ENCODE measurements around the gene COMMD3. TPM values are rescaled to one million over a fixed set of nuclear protein-coding genes. Genes with fewer than 3 reads are reported as not detected.
A peak's percentile ranks its signal among the peaks of the same experiment; 100 is the strongest.

The COMMD3 gene
- total RNA-seq, 1 experiment from 2014 or later, result 2.6 TPM

DNA sequence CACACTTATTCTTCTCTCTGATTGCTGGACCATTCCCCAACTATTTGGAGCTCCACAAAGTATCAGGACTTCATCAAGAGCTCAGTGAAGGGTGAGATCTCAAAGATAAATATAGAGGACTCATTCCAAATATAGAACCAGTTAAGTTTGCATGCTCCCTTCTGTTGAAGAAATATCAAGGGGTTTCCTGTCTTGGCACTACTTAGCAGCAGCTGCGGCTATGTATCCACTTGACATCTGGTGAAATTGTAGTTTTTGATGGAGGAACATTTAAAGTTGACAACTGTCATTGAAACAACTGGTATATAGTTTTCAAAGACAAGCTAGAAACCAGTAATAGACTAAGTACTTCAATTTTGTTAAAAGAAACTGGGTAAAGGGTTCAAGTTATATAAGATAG, 28.1 kb downstream of the COMMD3 start (continued):
- TF ChIP-seq, protein P1, sequence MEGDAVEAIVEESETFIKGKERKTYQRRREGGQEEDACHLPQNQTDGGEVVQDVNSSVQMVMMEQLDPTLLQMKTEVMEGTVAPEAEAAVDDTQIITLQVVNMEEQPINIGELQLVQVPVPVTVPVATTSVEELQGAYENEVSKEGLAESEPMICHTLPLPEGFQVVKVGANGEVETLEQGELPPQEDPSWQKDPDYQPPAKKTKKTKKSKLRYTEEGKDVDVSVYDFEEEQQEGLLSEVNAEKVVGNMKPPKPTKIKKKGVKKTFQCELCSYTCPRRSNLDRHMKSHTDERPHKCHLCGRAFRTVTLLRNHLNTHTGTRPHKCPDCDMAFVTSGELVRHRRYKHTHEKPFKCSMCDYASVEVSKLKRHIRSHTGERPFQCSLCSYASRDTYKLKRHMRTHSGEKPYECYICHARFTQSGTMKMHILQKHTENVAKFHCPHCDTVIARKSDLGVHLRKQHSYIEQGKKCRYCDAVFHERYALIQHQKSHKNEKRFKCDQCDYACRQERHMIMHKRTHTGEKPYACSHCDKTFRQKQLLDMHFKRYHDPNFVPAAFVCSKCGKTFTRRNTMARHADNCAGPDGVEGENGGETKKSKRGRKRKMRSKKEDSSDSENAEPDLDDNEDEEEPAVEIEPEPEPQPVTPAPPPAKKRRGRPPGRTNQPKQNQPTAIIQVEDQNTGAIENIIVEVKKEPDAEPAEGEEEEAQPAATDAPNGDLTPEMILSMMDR (IDR thresholded peaks at IDR 0.05), result no peak
- TF ChIP-seq FOXJ3 (CRISPR knock-in tag; IDR thresholded peaks at IDR 0.05; ENCODE audit: borderline replicate concordance), result no peak
- TF ChIP-seq, protein P2, sequence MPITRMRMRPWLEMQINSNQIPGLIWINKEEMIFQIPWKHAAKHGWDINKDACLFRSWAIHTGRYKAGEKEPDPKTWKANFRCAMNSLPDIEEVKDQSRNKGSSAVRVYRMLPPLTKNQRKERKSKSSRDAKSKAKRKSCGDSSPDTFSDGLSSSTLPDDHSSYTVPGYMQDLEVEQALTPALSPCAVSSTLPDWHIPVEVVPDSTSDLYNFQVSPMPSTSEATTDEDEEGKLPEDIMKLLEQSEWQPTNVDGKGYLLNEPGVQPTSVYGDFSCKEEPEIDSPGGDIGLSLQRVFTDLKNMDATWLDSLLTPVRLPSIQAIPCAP (CRISPR knock-in tag; IDR thresholded peaks at IDR 0.05), result no peak
- TF ChIP-seq NFATC4 (CRISPR knock-in tag; IDR thresholded peaks at IDR 0.05), result no peak
- TF ChIP-seq ESRRA (CRISPR knock-in tag; IDR thresholded peaks at IDR 0.05; ENCODE audit: borderline replicate concordance), result no peak
- TF ChIP-seq NFE2L1 (CRISPR knock-in tag; IDR thresholded peaks at IDR 0.05), result no peak

DNA sequence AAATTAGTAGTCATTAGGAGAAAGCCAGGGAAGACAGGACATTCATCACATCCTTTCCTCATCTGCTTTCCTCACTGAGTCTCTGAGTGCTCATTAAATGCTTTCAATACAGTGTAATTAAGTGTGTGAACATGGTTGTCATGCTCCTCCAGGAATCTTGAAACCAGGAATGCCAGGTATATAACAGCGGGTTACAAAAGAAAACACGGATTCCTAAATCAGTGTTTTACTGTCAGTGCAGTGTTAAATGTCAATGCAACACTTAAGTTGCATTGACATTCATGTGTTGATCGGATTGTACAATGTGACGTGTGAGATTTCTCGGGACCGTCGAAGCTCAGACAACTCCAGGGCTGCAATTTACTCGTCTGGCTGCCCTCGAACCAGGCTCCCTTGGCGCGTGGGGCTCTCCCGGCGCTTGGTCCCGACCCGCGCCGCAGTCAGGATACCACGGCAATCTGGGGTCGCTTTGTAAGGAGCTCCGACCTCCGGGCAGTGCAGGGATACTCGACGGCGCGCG, 28.7 kb downstream of the COMMD3 start:
- POLR2A ChIA-PET, result interaction anchor here (0.8 to 1.4 kb wide), 2 partner anchors 28 to 41 kb away, joined by 3 to 6 read pairs; partner anchors contain the start of gene COMMD3
- H3K4me1 Mint-ChIP-seq, result peaks cover 11% of the 10 kb centered on the region
- peaks cover 96% of the 10 kb centered on the region for H3K27me3 Mint-ChIP-seq (ENCODE audit: low read depth)
- no peak for DNase-seq (ENCODE audit: low spot score)
- CTCF ChIA-PET, result interaction anchor here (1.1 to 1.5 kb wide), 3 partner anchors 92 to 351 kb away, joined by 3 to 4 read pairs (median 3); no protein-coding TSS in a partner anchor
- H3K9me3 Mint-ChIP-seq, result no peaks in the 10 kb centered on the region
- H3K27ac Mint-ChIP-seq, result no peak overlapping the region
- ATAC-seq, result no peak
- peak overlapping the region; percentile 69 for H3K4me3 Mint-ChIP-seq
- H3K36me3 Mint-ChIP-seq, result no peaks in the 10 kb centered on the region
- TF ChIP-seq CBFB (CRISPR knock-in tag; IDR thresholded peaks at IDR 0.05; ENCODE audit: low read depth), result no peak
- TF ChIP-seq ZNF423 (CRISPR knock-in tag; IDR thresholded peaks at IDR 0.05), result no peak
- no peak for TF ChIP-seq NFE2L1 (CRISPR knock-in tag; IDR thresholded peaks at IDR 0.05)
- no peak for TF ChIP-seq TCF7 (CRISPR knock-in tag; IDR thresholded peaks at IDR 0.05; ENCODE audit: low read depth)
- TF ChIP-seq TEAD4 (CRISPR knock-in tag; IDR thresholded peaks at IDR 0.05), result no peak
- no peak for TF ChIP-seq PRRX2 (CRISPR knock-in tag; IDR thresholded peaks at IDR 0.05)
- TF ChIP-seq, protein P3, sequence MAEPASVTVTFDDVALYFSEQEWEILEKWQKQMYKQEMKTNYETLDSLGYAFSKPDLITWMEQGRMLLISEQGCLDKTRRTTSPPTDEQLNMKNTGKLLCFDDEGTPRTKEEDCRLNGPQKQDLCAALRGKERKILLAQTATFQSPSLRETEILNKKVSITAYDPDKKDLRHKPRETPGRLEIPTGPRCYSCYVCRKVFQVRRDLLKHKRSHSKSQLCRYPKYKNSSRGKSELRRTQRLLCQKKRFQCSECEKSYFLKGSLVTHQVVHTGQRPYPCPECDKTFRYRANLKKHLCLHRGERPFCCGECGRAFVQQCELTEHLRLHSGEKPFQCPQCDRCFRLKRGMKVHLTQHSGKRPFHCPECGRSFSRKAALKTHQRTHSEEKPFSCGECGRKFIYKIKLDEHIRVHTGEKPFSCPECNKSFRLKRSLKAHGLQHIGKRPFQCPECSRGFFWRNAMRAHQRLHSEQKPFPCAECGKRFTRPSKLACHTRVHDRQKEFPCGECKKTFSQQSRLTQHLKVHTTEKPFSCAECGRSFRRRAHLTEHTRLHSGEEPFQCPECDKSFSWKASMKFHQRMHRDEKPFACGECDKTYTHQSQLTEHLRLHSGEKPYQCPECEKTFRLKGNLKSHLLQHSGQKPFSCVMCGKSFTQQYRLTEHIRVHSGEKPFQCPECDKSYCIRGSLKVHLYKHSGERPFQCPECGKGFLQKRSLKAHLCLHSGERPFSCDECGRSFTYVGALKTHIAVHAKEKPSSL (CRISPR knock-in tag; conservative IDR thresholded peaks at IDR 0.05), result no peak
- TF ChIP-seq, protein P1 (IDR thresholded peaks at IDR 0.05), result no peak
- TF ChIP-seq MYBL2 (CRISPR knock-in tag; IDR thresholded peaks at IDR 0.05), result no peak
- no peak for TF ChIP-seq MXD4 (CRISPR knock-in tag; IDR thresholded peaks at IDR 0.05; ENCODE audit: borderline replicate concordance)
- TF ChIP-seq SP1 (CRISPR knock-in tag; conservative IDR thresholded peaks at IDR 0.05), result no peak
- TF ChIP-seq, protein P4, sequence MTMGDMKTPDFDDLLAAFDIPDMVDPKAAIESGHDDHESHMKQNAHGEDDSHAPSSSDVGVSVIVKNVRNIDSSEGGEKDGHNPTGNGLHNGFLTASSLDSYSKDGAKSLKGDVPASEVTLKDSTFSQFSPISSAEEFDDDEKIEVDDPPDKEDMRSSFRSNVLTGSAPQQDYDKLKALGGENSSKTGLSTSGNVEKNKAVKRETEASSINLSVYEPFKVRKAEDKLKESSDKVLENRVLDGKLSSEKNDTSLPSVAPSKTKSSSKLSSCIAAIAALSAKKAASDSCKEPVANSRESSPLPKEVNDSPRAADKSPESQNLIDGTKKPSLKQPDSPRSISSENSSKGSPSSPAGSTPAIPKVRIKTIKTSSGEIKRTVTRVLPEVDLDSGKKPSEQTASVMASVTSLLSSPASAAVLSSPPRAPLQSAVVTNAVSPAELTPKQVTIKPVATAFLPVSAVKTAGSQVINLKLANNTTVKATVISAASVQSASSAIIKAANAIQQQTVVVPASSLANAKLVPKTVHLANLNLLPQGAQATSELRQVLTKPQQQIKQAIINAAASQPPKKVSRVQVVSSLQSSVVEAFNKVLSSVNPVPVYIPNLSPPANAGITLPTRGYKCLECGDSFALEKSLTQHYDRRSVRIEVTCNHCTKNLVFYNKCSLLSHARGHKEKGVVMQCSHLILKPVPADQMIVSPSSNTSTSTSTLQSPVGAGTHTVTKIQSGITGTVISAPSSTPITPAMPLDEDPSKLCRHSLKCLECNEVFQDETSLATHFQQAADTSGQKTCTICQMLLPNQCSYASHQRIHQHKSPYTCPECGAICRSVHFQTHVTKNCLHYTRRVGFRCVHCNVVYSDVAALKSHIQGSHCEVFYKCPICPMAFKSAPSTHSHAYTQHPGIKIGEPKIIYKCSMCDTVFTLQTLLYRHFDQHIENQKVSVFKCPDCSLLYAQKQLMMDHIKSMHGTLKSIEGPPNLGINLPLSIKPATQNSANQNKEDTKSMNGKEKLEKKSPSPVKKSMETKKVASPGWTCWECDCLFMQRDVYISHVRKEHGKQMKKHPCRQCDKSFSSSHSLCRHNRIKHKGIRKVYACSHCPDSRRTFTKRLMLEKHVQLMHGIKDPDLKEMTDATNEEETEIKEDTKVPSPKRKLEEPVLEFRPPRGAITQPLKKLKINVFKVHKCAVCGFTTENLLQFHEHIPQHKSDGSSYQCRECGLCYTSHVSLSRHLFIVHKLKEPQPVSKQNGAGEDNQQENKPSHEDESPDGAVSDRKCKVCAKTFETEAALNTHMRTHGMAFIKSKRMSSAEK (CRISPR knock-in tag; IDR thresholded peaks at IDR 0.05; ENCODE audit: borderline replicate concordance), result no peak
- TF ChIP-seq JUN (CRISPR knock-in tag; IDR thresholded peaks at IDR 0.05), result no peak
- TF ChIP-seq, protein P5, sequence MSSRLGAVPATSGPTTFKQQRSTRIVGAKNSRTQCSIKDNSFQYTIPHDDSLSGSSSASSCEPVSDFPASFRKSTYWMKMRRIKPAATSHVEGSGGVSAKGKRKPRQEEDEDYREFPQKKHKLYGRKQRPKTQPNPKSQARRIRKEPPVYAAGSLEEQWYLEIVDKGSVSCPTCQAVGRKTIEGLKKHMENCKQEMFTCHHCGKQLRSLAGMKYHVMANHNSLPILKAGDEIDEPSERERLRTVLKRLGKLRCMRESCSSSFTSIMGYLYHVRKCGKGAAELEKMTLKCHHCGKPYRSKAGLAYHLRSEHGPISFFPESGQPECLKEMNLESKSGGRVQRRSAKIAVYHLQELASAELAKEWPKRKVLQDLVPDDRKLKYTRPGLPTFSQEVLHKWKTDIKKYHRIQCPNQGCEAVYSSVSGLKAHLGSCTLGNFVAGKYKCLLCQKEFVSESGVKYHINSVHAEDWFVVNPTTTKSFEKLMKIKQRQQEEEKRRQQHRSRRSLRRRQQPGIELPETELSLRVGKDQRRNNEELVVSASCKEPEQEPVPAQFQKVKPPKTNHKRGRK (CRISPR knock-in tag; IDR thresholded peaks at IDR 0.05; ENCODE audit: borderline replicate concordance), result no peak
- TF ChIP-seq TP53 (CRISPR knock-in tag; IDR thresholded peaks at IDR 0.05), result no peak
- TF ChIP-seq, protein P6, sequence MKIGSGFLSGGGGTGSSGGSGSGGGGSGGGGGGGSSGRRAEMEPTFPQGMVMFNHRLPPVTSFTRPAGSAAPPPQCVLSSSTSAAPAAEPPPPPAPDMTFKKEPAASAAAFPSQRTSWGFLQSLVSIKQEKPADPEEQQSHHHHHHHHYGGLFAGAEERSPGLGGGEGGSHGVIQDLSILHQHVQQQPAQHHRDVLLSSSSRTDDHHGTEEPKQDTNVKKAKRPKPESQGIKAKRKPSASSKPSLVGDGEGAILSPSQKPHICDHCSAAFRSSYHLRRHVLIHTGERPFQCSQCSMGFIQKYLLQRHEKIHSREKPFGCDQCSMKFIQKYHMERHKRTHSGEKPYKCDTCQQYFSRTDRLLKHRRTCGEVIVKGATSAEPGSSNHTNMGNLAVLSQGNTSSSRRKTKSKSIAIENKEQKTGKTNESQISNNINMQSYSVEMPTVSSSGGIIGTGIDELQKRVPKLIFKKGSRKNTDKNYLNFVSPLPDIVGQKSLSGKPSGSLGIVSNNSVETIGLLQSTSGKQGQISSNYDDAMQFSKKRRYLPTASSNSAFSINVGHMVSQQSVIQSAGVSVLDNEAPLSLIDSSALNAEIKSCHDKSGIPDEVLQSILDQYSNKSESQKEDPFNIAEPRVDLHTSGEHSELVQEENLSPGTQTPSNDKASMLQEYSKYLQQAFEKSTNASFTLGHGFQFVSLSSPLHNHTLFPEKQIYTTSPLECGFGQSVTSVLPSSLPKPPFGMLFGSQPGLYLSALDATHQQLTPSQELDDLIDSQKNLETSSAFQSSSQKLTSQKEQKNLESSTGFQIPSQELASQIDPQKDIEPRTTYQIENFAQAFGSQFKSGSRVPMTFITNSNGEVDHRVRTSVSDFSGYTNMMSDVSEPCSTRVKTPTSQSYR (CRISPR knock-in tag; IDR thresholded peaks at IDR 0.05), result no peak
- no peak for TF ChIP-seq ZNF121 (CRISPR knock-in tag; IDR thresholded peaks at IDR 0.05)
